ENCODE measurements around the gene TRAPPC3L.
A peak's percentile ranks its signal among the peaks of the same experiment; 100 is the strongest.

Gene TRAPPC3L

GRCh38 chr6:116542426-116542825, 3.1 kb downstream of the TRAPPC3L start:
- DNase-seq (ENCODE audit: extremely low spot score) = no peak
- CTCF ChIA-PET = interaction anchor here (1.1 to 1.2 kb wide), 2 partner anchors 9 to 18 kb away, joined by 3 to 4 read pairs; no protein-coding TSS in a partner anchor
- no peak for TF ChIP-seq ELF4 (IDR thresholded peaks at IDR 0.05)
- TF ChIP-seq FOXA1 (IDR thresholded peaks at IDR 0.05) = no peak
- no peak for TF ChIP-seq NFRKB (IDR thresholded peaks at IDR 0.05)
- TF ChIP-seq HDGF (IDR thresholded peaks at IDR 0.05; ENCODE audit: borderline replicate concordance) = no peak
- TF ChIP-seq TARDBP (IDR thresholded peaks at IDR 0.05) = no peak
- TF ChIP-seq FOXK2 (IDR thresholded peaks at IDR 0.05) = no peak
- TF ChIP-seq CTBP1 (IDR thresholded peaks at IDR 0.05; ENCODE audit: borderline replicate concordance) = no peak
- TF ChIP-seq BHLHE40 (IDR thresholded peaks at IDR 0.05; ENCODE audit: borderline replicate concordance) = no peak
- no peak for TF ChIP-seq ARNT (IDR thresholded peaks at IDR 0.05)
- TF ChIP-seq ZNF384 (IDR thresholded peaks at IDR 0.05) = no peak
- no peak for TF ChIP-seq L3MBTL2 (conservative IDR thresholded peaks at IDR 0.05)
- no peak for TF ChIP-seq LEF1 (IDR thresholded peaks at IDR 0.05; ENCODE audit: borderline replicate concordance)
- POLR2A ChIA-PET = no interaction called here

DNA sequence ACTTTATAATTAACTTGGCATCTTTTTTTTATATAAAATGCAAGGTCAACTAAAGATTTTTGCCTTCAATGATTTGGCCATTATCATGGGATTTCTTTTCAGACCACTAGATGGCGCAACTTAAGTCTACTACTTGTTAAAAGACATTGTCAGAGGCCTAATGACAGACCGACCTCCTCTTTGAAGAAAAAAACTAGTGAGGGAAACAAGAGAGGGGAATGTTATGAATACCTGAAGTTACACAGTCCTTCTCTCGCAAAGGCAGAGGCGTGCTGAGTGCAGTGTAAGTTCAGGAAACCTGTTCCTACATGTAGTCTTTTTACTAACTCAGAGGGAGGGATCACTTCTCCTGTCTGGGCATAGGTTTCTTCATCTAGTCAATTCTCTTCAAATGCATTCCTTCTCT, 9.3 kb downstream of the TRAPPC3L start:
- POLR2A ChIA-PET = no interaction called here
- TF ChIP-seq PKNOX1 (IDR thresholded peaks at IDR 0.05) (peak; percentile 43; the same call in 1 of the 2 replicates), ARNT (IDR thresholded peaks at IDR 0.05) (no peak)
- CTCF ChIA-PET = no interaction called here
- DNase-seq (ENCODE audit: extremely low spot score) = peak; percentile 55

DNA sequence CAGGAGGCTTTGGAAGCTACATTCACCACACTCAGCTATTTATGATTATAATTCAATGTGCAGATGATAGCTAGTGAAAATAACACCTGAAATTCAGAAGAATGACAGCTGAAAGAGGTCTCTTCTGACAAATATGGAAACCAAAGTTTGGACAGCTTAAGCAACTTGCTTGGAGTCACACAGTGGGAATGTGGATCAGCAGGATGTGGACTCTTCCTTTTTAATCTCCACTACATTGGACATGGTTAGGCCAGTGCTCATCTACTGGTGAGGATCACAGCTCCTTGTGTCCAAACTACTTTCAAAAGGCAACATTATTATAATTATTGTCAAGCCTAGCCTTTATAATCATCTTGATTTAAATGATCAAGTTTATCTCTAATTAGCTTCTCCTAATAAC, 10.4 kb downstream of the TRAPPC3L start:
- ChIA-PET CTCF (interaction anchor here (0.6 to 2.1 kb wide), 7 partner anchors 24 to 318 kb away, joined by 3 to 18 read pairs (median 3); partner anchors contain the start of gene CALHM5), POLR2A (interaction anchor here (1.1 kb wide), 1 partner anchor 255 kb away, joined by 3 read pairs; the partner anchor contains the start of gene TSPYL1)
- no peak for DNase-seq (ENCODE audit: extremely low spot score)
- TF ChIP-seq TARDBP (IDR thresholded peaks at IDR 0.05) = no peak
- no peak for TF ChIP-seq FOXA1 (IDR thresholded peaks at IDR 0.05)

DNA sequence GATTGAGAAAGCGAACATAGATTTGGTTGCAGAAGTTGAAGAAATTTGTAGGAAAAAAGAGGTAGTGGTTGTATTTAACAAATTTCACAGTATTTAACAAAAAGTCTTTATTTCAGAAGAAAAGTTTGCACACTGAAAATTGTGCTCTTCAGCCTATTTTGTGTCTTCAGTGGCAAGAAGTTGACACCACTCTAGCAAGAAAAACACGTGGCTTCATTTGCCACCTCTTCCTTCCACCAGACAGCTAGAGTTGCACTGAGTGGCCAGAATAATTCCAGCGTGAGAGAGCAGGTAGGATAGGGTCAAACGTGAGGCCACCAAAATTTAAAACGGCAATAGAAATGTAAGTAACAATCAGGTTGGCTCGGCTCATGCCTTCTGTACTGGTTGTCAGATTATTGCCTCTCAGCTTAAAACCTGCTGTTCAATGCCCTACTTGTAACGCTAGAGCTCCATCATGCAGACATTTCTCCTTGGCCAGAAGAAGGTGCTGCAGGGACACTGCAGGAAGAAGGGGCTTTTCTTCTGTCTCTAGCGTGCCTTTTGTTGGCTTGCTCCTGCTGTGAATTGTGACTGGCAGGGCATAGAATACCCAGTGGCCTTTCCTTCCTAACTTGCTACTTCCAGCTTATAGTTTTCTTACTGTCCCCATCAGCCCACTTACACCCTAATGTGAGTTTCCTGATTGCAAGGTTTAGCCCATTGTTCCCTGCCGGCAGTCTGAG, 12.1 kb downstream of the TRAPPC3L start:
- ChIA-PET CTCF (interaction anchor here (0.6 to 2.1 kb wide), 13 partner anchors 8 to 265 kb away, joined by 3 to 18 read pairs (median 5); partner anchors contain the start of genes CALHM4 and CALHM5), POLR2A (interaction anchor here (1.3 to 1.9 kb wide), 2 partner anchors 38 to 162 kb away, joined by 3 to 5 read pairs; partner anchors contain the start of gene RWDD1)
- DNase-seq (ENCODE audit: extremely low spot score) = no peak
- TF ChIP-seq HDGF (IDR thresholded peaks at IDR 0.05; ENCODE audit: borderline replicate concordance) = no peak
- peak; percentile 65 for TF ChIP-seq L3MBTL2 (conservative IDR thresholded peaks at IDR 0.05)

- no peak for TF ChIP-seq NFRKB (IDR thresholded peaks at IDR 0.05)
- no peak for TF ChIP-seq HDGF (IDR thresholded peaks at IDR 0.05; ENCODE audit: borderline replicate concordance)
- no peak for TF ChIP-seq ELF4 (IDR thresholded peaks at IDR 0.05)
- no peak for TF ChIP-seq SUZ12 (IDR thresholded peaks at IDR 0.05)
- TF ChIP-seq PKNOX1 (IDR thresholded peaks at IDR 0.05) = no peak
- no peak for TF ChIP-seq LEF1 (IDR thresholded peaks at IDR 0.05; ENCODE audit: borderline replicate concordance)
- no peak for TF ChIP-seq FOXM1 (IDR thresholded peaks at IDR 0.05; ENCODE audit: borderline replicate concordance)
- no peak for TF ChIP-seq FOXK2 (IDR thresholded peaks at IDR 0.05)
- TF ChIP-seq ARNT (IDR thresholded peaks at IDR 0.05) = no peak
- no peak for TF ChIP-seq BHLHE40 (IDR thresholded peaks at IDR 0.05; ENCODE audit: borderline replicate concordance)
- TF ChIP-seq ZNF384 (IDR thresholded peaks at IDR 0.05) = no peak
- TF ChIP-seq FOXA1 (IDR thresholded peaks at IDR 0.05) = no peak
- TF ChIP-seq L3MBTL2 (conservative IDR thresholded peaks at IDR 0.05) = no peak
- peak; percentile 64 for DNase-seq (ENCODE audit: extremely low spot score)
- POLR2A ChIA-PET = no interaction called here
- CTCF ChIA-PET = interaction anchor here (0.8 to 2.0 kb wide), 7 partner anchors 8 to 263 kb away, joined by 3 to 12 read pairs (median 7); no protein-coding TSS in a partner anchor
These were observed 13.6 kb downstream of the TRAPPC3L start for GRCh38 chr6:116531675-116532570.

- CTCF ChIA-PET = interaction anchor here (0.7 to 1.6 kb wide), 4 partner anchors 17 to 313 kb away, joined by 3 to 8 read pairs (median 4); partner anchors contain the start of gene CALHM5
- no peak for DNase-seq (ENCODE audit: extremely low spot score)
- no peak for TF ChIP-seq BHLHE40 (IDR thresholded peaks at IDR 0.05; ENCODE audit: borderline replicate concordance)
- POLR2A ChIA-PET = interaction anchor here (1.2 to 1.6 kb wide), 2 partner anchors 19 to 251 kb away, joined by 4 to 5 read pairs; partner anchors contain the start of genes CALHM5 and TSPYL1
These were observed 15.0 kb downstream of the TRAPPC3L start for GRCh38 chr6:116530436-116530835.

All from HEK293T (cell line).